Erythroblast (primary cell): Measurements from ENCODE around the gene AGPAT2.

Experiments
- GATA1 ChIP-seq: IDR thresholded peaks from 2 replicates; pipeline ENCODE4 v1.6.1; 2011; ENCODE audit warnings: low read depth, mild to moderate bottlenecking, control low read depth, low read length, moderate library complexity
- POLR2A ChIP-seq: IDR thresholded peaks from 2 replicates; pipeline ENCODE4 v1.6.1; 2011; ENCODE audit warnings: mild to moderate bottlenecking, low read length

DNA sequence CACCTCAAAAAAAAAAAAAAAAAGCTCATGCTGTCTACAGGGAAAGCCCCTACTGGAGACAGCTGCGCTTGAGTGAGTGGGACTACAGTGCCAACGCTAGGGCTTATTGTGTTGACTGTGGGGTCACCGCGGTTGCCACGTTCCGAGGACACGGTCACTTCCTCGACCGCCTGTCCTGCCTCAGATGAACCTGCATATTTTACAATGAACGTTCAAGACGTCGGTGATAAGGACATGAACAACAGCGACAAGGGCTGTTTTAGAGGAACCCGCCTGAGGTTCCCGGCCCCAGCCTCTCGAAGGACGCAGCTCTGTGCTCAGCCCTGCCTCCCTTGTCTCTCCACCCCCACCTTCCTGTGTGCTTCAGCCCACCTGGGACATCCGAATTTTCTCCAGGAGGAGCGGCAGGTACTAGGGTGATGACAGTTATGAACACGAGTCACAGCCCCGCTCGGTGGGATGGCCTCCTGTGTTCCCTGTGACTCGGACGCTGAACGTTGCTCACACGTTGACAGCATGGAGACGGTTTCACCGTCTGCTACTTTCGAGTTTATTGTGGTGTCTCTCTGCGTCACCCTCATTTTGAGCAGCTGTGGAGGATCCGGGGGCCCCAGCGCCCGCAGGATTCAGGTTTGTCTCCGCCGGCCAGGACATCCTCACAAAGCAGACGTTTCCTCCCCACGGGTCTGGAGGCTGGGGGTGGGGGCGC lies 13.9 kb upstream of the AGPAT2 start:
- TF ChIP-seq POLR2A: no peak
- TF ChIP-seq GATA1: no peak
